NCI-H524 treated with DMSO at 0.1 percent for 48 hours (cell line): ENCODE results near the gene RTBDN.
"Not testable (repeated sequence)": the region's sequence is repeated elsewhere in the genome, so short reads cannot be mapped to it uniquely, and the experiment has no call there.

Source experiments
- DNase-seq: peaks from one replicate; lab custom pipeline; 2025; lab: John Stamatoyannopoulos, UW

RTBDN gene

DNA sequence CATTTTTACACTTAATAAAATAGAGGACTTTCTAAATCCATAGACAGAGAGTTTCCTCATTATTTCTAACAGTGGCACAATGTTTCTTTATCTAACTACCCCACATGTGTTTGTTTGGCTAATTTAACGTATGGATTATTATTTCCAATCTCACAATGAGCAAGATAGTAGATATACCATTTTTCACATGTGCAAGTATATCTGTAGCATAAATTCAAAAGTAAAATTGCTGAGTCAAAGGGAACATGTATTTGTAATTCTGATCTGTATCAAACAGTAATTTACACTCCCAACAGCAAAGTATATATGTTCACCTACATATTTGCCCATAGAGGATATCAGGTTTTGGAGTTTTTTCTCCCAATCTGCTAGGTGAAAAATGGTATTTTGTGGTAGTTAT lies 22.3 kb upstream of the RTBDN start:
- DNase-seq: no peak

DNA sequence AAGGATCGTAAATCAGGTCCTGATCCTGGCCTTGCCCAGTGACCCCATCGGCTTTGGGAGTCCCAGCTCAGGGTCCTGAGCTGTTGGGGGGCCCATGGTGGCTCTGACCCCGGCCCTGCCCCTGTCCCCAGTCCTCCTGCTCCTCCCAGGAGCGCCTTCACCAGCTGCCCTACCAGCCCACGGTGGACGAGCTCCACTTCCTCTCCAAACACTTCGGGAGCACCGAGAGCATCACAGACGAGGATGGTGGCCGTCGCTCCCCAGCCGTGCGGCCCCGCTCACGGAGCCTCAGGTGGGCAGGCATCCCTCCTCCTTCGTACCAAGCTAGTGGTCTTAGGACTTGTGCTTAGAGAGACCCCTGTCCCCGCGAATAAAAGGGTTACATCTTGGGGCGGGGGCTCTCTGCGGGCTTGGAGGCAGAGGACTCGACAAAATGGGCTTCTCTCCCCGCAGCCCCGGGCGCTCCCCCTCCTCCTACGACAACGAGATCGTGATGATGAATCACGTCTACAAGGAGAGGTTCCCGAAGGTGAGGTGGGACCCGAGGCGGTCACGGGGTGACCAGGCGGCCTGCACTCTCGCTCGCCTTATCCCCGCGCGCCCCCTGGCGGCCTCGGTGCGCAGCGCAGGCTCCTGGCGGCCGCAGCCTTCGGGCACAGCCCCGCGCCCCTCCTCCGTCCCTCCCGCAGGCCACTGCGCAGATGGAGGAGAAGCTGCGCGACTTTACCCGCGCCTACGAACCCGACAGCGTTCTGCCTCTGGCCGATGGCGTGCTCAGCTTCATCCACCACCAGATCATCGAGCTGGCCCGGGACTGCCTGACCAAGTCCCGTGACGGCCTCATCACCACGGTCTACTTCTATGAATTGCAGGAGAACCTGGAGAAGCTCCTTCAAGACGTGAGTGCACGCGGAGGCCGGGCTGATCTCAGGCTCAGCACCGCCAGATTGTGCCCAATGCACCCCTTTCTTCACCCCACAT lies 13.1 kb upstream of the RTBDN start:
- peak; percentile 15 for DNase-seq

DNA sequence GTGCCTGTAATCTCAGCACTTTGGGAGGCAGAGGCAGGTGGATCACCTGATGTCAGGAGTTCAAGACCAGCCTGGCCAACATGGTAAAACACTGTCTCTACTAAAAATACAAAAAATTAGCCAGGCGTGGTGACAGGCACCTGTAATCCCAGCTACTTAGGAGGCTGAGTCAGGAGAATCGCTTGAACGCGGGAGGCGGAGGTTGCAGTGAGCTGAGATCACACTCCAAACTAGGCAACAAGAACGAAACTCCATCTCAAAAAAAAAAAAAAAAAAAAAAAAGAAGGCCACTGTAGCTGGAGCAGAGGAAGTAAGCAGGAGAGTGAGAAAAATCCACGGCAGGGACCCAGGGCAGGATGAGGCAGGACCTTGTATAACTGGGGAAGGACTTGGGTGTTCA lies 12.2 kb upstream of the RTBDN start:
- DNase-seq: not testable (repeated sequence)

DNA sequence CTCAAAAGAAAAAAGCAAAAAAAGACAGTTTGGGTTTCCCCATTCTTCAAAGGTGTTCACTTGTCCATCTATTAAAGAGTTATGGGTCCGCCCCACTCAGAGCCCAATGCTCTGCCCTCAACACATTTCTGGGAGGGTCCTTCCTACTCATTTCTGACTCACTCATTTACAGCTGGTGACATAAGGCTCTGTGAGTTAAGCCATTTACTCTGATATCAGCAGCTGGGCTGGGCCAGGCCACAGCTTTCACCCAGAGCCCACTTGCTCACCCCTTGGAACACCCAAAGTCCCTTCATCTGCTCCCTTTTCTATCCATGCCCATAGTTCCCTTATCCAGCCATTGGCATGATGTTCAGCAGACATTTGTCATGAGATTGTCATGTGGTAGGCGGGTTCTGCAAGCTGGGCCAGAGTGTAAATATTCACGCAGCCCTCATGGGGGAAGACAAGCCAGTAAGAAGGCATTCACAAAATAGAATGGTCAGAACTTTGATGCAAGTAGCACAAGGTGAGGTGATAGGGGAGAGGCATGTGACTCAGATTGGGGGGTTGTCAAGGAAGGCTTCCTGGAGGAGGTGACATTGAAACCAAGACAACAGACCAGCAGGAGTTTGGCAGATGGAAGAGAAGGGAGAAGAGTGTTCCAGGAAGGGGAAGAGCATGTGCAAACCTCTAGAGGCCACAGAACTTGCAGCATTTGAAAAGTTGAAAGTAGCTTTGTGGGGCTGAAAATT lies 9.8 kb upstream of the RTBDN start:
- DNase-seq: no peak

DNA sequence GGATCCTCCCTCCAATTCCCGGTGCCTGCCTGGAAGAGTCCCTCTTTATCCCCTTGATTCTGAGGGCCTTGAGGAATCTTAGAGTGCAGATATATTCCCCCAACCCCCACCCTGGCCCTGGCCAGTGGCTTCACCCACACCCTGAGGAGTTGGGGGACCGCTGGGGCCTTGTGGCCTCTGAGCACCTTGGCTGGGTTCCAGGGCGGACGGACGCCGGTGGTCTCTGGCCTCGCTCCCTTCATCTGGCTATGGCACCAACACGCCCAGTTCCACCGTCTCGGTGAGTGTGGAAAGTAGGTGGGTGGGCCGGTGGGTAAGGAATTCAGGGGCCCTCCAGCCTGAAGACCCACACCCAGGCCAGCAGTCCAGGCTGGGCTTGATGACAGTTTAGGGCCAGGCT lies 8.9 kb upstream of the RTBDN start:
- no peak for DNase-seq

DNA sequence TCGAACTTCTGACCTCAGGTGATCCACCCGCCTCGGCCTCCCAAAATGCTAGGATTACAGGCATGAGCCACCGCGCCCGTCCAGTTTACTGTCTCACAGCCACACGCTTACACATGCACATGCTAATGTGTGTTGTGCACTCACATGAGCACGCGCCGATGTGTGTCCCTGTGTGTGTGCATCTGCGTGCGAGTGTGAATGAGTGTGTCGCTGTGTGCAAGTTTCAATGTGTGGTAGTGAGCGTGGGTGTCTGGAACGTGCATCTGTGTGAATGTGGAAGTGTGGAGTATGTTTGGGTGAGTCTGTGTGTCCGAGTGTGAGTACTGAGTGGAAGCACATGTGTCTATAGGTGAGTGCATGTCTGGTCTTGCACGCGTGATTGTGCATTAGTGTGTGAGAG lies 8.1 kb upstream of the RTBDN start:
- DNase-seq: no peak

DNA sequence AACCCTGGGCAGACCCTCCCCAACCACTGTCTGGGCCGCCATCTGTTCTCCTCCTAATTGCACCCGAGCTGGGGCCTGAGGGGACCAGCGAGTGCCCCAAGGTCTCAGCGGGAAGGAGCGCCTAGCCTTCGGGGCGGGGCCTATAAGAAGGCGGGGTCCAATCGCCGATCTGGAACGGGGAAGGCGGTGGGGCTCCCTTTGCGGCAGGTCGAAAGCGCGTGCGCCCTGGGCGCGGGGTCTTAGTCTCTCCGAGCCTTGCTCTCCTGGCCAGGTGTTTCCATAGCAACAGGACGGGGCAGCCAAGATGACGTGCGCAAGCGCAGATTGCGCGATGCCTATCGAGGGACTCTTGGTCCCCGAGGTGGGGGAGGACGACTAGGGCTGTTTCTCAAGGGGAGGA lies 6.7 kb upstream of the RTBDN start:
- DNase-seq: peak; percentile 80

DNA sequence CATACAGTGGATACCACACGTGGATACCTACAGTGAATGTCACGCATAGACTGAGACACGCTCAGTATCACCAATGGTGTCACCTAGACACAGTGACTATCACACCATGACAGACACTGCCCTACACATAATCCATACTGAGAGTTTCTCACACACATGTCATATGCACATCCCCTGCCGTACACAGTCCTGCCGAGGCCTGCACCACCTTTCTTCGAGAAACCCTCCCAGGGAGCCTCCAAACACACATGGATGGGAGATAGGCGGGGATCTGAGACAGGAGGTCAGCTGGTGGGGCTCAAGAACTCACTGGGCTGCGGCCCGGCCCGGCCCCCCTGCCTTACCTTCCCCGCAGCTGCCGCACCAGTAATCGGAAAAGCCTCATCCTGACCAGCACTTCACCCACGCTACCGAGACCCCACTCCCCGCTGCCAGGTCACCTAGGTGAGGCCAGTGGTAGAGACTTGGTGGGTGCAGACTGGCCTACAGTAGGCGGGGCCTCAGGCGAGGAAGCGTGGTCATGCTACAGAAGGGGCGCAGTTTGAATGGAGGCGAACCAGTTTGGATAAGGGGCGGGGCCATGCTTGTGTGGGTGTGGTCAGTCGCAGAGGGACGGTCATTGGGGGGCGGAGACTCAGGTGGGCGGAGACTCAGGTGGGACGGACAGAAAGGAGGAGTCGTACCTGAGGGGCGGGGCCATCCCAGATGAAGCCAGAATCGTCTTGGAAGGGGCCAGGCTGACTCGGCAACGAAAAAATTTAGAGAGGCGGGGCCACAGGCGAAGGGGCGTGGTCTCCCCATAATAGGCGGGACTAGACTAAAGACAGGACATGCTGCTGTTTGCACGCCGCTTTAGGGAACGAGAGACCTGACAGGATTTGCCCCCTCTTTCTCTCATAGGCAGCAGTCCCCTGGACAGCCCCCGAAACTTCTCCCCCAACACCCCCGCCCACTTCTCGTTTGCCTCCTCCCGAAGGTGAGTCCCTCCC lies 6.0 kb upstream of the RTBDN start:
- DNase-seq: no peak

DNA sequence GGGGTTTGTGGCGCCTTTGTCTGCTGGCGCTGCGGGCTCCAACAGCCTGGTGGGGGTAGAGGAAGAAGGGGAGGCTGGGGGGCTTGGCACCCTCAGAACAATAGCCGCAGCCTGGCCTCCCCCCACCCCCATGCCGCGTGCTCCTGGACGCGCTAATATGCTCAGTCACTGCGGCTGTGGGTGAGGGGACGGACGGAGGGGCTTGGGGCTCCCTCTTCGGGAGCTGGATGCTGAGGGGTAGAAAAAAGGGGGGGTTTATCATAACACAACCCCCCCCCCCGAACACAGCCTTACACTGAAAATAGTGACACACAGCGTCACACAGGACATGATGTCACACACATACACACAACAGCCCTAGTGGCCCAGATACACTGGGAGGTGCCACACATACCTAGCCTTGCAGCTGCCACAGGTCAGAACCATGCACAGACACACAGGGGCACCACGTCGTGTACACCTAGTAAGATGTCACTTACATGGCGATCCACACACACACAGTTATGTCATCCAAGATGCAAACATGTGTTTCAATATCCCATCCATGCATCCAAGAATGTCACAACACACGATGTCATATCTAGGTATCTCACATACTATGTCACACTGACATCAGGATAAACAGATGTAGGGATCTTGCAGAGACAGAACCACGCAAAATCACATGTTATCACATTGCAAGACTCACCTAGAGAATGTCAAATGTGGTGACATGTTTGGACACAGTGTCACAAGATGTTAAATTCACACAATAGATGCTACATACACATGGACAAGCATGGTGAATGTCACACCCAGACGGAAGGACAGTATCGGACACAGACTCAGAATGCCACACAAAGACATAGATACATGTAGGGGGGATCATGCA lies 4.7 kb upstream of the RTBDN start:
- DNase-seq: no peak

DNA sequence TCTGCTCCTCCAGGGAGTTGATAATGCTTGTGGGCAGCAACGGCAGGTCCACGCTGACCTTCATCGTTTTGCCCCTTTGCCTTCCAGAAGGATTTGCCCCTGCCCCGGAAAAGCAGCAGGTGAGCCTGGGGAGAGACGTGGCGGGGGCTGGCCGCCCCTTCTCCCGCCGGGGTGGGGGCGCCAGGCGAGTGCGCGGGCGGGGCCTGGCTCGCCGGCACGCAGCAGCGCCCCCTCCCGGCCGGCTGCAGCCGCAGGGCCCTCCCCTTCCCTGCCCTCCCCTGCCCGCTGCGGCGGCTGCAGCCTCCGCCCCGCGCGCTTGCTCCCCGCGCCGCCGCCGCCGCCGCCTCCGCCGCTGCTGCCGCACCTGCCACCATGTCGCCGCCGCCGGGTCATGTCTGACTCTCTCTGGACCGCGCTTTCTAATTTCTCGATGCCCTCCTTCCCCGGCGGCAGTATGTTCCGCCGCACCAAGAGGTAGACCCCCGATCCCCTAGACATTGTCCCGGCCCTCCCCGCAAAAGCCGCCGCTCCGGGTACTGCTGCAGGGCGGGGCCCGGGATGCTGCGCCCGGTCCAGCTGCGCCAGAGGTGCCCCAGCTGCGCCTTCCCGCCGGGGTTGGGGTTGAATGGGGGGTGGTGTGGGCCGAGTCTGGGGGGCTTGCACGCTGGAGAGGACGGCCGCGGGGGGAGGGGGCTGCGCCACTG lies 4.0 kb upstream of the RTBDN start, which contains the start of gene MAST1:
Gene MAST1, plus strand, starts transcription at position 334 of the 704 bp plus-strand sequence. Its CDS starts 58 bp downstream, at position 392.
- DNase-seq: no peak

DNA sequence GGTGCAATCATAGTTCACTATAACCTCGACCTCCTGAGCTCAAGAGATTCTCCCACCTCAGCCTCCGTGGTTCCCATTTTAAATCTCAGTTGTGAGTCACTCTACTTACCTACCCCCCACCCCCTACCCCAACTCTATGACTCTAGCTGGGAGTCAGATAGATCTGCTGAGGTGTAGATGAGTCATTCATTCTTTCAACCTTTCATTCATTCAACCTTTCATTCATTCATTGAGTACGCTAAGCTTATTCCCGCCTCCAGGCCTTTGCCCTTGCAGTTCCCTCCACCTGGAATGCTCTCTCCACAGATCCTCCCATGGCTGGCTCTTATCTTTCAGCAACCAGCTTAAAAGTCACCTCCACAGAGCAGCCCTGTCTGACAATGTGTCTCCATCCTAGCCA lies 2.8 kb upstream of the RTBDN start:
- DNase-seq: no peak

DNA sequence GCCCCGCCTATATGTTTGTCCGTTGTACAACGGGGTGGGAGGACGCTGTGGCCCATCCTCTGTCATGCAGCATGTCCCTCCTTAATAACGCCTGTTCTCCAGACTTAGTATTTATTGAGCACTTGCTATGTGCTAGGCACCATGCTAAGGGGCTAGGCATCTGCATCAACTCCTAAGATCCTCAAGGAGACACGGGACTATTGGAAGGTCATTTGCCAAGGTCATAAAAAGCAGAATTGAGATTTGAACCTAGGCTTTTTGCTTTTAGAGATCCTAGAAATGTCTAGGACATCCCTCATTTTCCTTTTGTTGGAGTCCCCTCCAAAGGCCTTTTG lies 2.1 kb upstream of the RTBDN start:
- no peak for DNase-seq

DNA sequence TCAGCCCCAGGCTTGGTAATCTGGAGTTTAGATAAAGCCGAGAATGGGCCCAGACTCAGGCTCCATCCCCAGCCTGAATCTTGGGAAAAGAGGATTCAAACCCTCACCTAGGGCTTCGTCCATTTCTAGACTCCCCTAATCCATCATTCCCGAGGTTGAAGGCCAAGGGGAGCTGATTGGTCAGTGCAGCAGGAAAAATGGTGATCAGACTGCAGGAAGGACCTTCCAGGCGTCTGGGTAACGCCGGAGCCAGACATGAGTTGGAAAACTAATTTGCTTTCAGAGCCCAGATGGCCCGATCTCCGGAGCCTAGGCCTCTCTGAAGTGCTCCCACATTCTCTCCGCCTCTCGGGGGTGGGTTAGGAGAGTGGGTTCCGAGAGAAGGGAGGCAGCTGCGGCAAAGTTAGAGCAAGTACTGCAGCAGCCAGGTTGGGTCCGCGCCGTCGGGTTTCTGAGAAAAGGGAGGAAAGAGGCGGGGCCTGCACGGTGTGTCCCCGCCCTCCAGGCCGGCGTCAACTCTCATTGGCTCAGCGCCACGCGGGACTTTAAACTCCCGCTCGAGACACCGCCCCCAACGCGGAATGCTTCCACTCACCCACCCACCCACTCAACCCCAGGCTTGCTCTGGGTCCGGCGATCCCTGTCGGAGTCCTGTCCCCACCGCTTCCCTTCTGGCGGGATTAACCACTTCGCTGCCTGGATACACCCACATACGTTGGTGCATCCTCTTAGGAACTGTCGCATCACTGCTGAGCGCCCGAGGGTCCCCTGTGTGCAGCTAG lies 788 bp upstream of the RTBDN start:
- peak; percentile 17 for DNase-seq

DNA sequence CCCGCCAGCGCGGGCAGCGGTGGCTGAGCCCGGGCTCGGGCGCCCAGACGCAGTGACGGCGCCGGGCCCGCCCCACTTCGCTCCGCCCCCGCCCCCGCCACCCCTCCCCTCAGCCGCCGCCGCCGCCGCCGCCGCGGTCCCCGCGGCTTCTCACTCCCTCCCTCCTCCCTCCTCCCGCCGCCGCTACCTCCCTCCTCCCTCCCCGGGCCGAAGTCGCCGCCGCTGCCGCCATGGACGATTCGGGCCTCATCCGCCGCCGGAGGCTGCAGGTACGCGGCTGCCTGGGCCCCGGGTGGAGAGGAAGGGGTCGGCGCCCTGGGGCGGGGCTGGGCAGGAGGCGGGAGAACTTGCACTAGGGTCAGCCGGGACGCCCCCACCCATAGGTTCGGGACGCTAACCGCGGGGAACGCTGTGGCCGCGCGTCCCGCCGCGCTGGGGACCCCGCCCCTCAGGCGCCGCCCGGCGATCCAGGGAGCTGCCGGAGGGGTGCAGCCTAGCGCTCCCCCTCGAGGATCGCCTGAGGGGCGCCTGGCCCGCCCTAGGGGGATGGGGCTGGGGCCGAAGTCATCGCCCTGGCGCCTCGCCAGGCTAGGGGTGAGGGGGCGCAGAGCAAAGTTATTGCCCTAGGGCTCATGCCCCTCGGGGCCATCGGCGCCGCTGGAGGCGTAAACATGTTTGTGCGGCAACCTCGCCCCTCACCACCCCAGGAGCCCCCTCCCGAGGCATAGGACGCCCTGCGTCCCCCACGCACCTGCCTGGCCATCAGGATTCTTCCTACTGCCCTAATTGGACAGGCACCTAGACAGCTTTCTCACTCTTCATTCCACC lies 427 bp downstream of the RTBDN start:
- DNase-seq: no peak

DNA sequence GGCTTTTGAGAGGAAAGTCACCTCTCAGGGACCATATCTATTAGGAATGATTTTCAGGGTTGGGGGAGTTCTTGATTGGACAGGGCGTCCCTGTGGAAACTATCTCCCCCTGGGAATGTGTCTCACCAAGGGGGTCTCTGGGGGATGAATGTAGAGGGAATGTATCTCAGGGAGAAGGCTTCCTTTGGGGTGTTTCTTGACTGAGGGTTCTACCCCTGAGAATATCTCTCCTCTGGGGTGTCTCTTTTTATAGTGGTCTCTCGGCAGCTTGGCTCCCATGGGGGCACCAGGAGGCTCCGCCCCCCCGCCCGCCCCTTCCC lies 1.0 kb downstream of the RTBDN start:
- DNase-seq: no peak

DNA sequence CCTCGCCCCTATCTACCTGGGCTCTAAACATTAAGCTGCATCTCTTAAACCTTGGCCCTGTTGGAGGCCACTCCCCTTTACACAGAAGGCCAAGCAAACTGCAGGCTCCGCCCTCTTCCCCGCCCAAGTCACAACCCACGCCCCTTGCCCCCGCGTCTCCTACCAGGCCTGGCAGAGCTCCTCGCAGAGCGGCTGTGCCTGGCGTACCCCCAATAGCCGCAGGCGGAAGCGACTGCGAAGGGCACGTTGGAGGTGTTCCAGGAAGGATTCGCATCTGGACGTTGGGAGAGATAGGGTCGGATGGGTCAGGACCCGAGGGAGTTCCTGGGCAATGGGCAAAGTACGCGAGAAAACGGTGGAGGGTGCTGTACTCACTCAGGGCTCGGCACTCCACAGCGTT lies 5.9 kb downstream of the RTBDN start:
- no peak for DNase-seq

DNA sequence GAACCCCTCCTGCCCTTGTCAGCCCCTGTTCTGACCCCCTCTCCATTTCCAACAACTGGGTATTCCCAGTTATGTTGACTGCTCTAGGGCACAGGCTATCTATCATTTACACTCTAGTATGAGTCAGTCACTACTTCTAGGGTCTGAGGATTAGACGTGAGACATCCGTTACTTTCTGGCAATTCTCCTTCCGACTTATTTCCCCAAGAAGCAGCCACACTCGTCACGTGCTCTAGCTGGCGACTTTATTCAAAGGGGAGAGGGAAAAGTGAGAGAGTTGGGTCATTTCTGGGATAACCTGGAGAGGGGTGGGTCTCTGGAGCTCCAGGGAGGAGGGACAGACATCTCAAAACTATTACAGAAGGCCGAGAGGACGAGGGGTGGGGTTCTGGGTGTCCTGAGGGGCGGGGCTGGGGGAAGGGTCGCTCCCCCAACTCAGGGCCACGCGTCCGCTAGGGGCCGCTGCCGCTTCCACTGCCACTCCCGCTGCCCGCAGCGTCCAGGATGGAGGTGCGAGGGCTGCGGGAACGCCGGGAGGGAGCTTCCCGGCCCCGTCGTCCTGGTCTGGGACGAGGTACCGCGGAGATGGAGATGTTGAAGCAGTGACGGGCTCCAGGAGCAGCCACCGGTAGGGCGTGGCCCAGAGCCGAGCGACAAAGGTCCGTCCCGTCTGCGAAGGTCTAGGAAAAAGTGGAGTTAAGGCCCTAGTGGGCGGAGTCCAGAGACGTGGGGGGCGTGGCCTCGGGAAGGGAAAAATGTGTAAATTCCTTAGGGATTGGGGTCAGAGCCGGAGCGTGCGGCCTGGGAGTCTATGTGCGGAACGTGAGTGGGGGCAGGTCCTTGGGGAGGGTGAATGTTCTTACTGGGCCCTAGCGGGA lies 8.9 kb downstream of the RTBDN start:
- DNase-seq: no peak

DNA sequence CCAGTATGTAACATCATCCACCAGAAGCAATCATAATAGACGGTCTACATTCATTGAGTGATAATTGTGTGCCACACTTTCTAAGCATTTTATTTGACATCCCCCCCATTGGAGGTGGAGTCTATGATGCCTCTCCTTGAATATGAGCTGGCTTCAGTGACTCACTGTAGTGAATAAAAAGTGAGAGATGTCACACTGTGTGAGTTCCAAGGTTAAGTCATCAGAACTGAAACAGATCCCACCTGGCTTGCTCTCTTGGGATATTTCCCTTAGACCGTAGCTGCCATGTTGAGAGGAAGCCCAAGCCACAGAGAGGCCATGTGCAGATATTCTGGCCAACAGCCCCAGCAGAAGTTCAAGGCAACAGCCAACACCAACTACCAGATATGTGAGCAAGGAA lies 12.6 kb downstream of the RTBDN start:
- DNase-seq: no peak
